ENCODE results near the gene ACP1.

DNA sequence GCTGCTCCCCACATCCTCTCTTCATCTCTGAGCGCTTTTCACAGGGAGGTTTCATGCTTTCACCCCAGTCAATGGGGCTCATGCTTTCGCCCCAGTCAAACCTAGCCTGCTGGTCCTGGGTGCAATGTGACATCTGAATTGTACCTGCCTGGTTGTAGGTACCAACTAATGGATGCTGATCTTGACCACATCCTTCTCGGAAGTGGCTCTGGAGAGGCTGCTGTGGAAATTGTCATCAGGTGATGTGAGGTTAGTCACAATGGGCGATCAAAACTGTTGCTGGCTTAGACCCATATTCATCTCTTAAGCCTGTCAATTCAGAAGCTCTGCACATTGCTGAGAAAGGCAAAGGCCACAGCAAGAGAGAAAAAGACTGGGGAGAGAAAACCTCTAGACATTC, 55.8 kb downstream of the ACP1 start:
- TF ChIP-seq, protein P1, sequence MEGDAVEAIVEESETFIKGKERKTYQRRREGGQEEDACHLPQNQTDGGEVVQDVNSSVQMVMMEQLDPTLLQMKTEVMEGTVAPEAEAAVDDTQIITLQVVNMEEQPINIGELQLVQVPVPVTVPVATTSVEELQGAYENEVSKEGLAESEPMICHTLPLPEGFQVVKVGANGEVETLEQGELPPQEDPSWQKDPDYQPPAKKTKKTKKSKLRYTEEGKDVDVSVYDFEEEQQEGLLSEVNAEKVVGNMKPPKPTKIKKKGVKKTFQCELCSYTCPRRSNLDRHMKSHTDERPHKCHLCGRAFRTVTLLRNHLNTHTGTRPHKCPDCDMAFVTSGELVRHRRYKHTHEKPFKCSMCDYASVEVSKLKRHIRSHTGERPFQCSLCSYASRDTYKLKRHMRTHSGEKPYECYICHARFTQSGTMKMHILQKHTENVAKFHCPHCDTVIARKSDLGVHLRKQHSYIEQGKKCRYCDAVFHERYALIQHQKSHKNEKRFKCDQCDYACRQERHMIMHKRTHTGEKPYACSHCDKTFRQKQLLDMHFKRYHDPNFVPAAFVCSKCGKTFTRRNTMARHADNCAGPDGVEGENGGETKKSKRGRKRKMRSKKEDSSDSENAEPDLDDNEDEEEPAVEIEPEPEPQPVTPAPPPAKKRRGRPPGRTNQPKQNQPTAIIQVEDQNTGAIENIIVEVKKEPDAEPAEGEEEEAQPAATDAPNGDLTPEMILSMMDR (IDR thresholded peaks at IDR 0.05 in 8 of 11, conservative IDR thresholded peaks at IDR 0.05 in 3 of 11): no peak
- no peak for TF ChIP-seq POLR2A (IDR thresholded peaks at IDR 0.05)
